Adipose tissue (tissue), 3 donors: Measurements from ENCODE around the gene LRRC8B. TPM values are rescaled to one million over a fixed set of nuclear protein-coding genes. Genes with fewer than 3 reads are reported as not detected.

Experiments
- H3K27ac ChIP-seq: one replicate; pipeline ENCODE4 v1.5.1; 2013; ENCODE audit warnings: low read depth, low read length
- WGBS, 3 donors: extraction: QIAGEN DNeasy Blood & Tissue Kit; methylation state at CpG; one replicate each; pipeline ENCODE4 v1.1.7; 2013; 5-methylcytosine and 5-hydroxymethylcytosine counted together
- polyA plus RNA-seq, 3 donors: library from polyadenylated mRNA; stranded (reverse); fragments of 200-250 nt; gene quantifications; one replicate each; pipeline ENCODE4 v1.2.3, GENCODE V29; 2013
- donor health status: healthy with polysubstance abuse.
- donor health status: Bipolar disorder and iron deficiency.
- donor health status: healthy.

Gene LRRC8B
- polyA plus RNA-seq, 3 donors, result 1.5 to 8.0 (median 2.3) TPM

DNA sequence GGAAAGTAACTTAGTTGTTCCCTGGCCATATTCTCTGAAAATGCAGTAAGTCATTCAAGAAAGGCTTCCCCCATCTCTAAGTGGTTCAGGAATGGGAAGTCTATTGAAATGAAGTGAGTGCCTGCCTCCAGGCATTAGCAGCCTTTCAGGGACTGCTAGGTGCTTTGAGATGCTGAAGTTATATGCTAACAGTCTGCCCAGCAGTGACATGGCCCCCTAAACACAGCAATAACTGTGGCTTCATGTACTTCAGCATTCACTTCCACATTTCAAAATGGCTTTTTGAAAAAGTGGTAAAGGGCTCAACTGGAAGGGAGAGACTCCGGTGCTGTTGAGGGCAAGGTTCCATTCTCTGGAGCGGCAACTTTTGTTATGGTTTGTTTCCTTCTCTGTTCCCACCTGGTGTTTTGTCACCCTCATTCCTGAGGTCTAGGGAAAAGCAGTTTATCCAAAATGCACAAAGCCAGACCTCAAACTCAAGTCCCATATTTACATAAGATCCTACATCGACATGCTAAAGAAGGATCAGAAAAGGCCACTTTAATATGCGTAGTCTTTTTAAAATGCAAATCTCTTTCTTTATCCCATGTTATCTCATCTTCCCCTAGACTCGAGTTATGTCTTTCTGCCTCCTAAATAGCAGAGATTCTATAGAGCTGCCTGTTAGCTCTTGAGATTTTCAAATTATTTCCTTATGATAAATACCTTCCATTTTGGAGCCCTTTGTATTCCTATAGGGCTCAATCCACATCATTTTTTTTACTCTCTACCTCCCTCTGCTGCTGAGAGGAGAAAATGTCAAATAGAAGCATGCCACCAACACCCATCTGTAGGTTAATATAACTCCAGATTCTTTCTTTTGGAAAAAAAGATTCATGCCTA lies 74.1 kb downstream of the LRRC8B start:
- WGBS, 3 donors, result 69 to 76% (median 70%) methylated on average over 5 of the region's 5 CpGs
- H3K27ac ChIP-seq, result no peak overlapping the region

DNA sequence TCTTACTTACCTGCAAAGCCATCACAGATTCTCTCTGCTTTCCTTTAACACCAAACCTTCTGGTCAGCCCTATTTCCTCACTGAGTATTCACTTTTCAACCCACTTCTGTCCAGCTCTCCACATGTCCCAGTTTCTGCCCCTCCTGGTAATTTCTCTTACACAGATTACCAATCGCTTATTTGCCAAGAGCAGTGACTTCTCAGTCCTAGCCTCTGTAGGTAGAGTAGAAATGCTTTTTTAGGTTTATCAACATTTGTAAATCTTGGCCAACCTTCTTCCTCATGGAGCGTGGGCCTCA lies 74.7 kb downstream of the LRRC8B start:
- 85 to 90% (median 89%) methylated on average over 2 of the region's 2 CpGs for WGBS, 3 donors
- H3K27ac ChIP-seq, result no peak overlapping the region

DNA sequence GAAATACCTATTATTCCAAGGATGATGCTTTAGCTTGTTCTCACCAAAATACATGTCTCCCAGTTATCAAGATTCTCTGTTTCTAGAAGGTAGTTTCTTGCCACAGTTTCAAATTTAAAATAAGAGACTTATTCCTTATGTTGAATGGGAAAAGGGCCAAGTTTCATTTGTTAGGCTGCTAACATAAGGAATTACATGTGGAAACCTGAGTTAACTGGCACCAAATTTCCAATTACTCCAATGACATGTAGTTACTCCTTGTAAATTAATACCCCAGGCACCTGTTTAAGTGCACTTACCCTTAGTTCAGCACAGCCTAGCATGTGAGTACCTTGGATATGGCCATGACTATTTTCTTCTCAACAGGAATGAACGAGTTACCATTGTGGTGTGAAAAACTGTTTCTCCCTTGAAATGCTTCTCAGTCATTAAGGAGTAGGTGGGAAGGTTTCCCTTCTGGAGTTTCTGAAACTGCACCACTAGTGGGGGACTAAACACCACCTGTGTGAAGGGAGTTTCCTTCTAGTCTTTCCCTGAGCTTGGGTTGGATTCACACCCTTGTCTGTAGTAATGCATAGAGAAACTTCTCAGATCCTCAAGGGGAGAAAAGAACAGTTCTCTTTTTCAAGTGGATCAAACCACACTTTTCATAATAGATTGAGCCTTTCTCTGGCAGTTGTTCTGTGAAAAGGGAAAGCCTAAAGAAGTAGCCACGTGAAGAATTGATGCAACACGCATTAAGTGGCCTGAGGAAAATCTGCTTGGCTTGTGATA lies 76.0 kb downstream of the LRRC8B start:
- no peak overlapping the region for H3K27ac ChIP-seq
- WGBS, 3 donors, result 86 to 95% (median 90%) methylated on average over 3 of the region's 3 CpGs

- 52 to 61% (median 61%) methylated on average over 6 of the region's 6 CpGs for whole genome bisulfite sequencing, 3 donors
- no peak overlapping the region for H3K27ac ChIP-seq
Measured at GRCh38 chr1:89602871-89603404, 78.3 kb downstream of the LRRC8B start.

DNA sequence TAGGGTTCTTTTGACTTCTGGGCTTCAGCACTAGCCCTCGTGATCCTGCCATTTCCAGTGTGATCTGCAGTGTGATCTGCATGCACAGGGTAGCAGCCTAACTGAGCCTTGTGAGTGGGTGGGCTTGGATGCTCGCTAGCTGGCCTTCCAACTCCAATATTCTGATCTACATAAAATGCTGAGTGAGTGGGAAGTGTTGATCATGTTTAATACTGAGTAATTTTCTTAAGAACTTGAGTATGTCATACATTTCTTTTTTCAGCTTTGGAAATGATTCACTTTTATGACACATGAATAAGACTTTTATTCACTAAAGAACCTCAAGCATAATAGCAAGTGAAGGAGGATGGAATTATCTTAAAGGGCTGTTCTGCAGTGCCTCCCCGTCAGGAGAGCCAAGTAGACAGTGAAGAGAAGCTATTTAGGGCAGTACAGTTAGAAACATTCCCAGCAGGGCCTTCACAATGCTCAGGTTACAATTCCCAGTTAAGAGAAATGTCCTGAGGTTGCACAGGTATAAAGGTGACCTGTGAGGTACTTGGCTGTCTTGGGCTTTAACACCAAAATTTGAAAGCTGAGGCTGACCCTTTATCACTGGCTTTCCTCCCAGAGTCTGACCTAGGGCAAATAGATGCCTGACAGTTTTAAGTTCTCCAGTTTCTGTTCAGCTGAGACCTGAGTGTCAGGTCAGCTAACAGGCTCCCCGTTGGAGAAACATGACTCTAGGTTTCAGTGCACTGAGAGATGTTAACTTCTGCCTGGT lies 79.2 kb downstream of the LRRC8B start:
- no peak overlapping the region for H3K27ac ChIP-seq
- WGBS, 3 donors, result 58 to 76% (median 67%) methylated on average over 4 of the region's 4 CpGs

- WGBS, 3 donors, result 81 to 83% (median 83%) methylated on average over 3 of the region's 3 CpGs
- no peak overlapping the region for H3K27ac ChIP-seq
Measured at GRCh38 chr1:89604414-89604735, 79.7 kb downstream of the LRRC8B start.

GRCh38 chr1:89605692-89606091 lies 81.1 kb downstream of the LRRC8B start:
- 64 to 81% (median 77%) methylated on average over 2 of the region's 2 CpGs for WGBS, 3 donors
- H3K27ac ChIP-seq, result no peak overlapping the region

DNA sequence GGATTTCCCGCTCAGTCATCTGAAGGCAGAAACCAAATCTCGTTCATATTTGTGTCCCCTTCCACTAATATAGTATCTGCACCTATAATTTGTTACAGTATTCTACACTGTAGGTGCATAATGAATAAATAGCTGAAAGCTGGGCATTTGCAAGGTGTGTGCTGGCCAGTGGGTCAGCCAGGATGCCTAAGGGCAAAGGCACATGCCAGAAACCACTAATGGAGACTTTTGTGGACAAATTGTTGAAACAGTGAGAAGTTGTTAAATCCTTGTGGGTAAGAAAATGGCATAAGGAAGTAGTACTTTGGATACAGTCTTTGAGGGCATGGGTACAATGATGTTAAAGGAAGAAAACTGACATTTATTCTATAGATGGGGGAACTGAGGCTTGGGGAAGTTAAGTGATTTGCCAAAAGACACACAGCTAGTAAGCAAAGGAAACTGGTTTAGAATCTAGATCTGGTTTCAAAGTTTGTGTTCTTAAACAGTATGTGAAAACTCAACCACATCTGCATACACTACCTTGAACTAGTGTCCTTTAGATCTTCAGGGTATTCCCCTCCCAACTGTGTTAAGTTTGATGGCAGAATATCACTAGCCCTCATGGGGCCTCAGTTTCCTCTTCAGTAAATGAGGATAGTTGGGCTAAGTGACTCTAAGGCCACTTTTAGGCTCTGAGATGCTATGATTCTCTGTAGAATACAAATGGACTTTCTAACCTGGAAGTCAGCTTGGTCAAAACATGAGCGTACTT lies 81.8 kb downstream of the LRRC8B start:
- 91 to 96% (median 95%) methylated on average over 3 of the region's 3 CpGs for WGBS, 3 donors
- no peak overlapping the region for H3K27ac ChIP-seq

- WGBS, 3 donors, result 74 to 85% (median 80%) methylated on average over 2 of the region's 2 CpGs
- no peak overlapping the region for H3K27ac ChIP-seq
Measured at GRCh38 chr1:89607156-89607555, 82.5 kb downstream of the LRRC8B start.

DNA sequence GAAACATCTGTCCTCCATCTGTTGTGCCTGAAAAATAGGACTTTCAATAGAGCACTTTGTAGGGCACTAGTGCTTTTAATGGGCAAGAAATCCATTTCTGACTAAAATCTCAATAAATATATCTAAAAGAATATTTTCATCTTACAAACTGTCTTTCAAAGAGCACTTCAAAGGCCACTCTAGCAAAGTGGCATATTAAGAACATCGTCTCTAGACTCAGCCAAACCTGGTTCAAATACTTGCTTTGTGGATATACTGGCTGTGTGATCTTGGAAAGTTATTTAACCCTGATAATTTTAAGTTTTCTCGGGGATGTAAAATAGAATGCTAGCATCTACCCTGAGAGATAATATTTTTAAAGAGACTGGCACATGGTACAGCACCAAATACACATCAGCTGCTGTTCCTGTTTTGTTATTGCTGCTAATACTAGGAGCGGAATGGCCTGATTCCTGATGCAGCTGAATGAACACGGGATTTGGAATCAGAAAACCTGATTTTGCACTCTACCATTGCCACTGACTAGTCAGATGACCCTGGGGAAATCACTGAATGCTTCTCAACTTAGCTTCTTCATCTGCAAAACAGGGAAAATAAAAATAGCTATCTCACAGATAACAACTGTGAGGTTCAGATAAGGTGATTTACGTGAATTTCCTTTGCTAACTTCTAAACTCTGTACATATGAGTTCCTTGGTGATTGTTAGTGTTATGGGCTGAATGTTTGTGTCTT lies 83.1 kb downstream of the LRRC8B start:
- WGBS, 3 donors, result 58 to 76% (median 69%) methylated on average over 5 of the region's 5 CpGs
- H3K27ac ChIP-seq, result no peak overlapping the region

GRCh38 chr1:89608319-89608983 lies 83.8 kb downstream of the LRRC8B start:
- H3K27ac ChIP-seq, result no peak overlapping the region
- 61 to 78% (median 64%) methylated on average over 9 of the region's 9 CpGs for WGBS, 3 donors

GRCh38 chr1:89608984-89609725 lies 84.5 kb downstream of the LRRC8B start:
- no peak overlapping the region for H3K27ac ChIP-seq
- 84 to 92% (median 91%) methylated on average over 20 of the region's 20 CpGs for WGBS, 3 donors

DNA sequence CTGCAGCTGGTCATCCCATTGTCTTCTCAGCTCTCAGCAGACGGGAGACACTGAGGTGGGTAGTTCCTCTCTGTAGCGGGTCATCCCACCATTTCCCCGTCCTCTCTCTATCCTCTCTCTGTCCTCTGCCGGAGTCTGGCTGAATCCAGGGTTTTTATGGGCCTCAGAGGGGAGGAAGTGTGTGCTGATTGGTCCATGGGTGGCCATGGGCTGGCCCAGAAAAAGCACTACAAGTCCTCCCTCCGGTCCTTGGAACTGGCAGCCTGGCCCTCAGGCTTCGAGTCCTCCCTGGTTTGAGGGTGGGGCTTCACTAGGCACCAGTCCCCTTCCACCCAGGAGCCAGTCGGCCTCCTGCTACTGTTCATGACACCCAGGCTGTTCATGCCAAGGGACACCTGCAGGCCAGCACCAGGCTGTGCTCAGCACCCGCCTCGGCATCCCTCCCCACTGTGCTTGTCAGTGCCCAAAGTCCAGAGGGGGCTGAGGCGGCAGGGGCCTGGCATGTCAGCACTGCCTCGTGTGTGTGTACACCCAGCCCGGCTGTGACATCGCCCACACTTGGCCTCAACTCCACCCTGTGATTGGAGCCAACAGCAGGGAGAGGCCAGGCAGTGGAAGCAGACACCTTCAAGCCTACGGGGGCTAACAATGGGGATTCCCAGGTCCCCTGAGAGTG lies 85.3 kb downstream of the LRRC8B start:
- WGBS, 3 donors, result 74 to 84% (median 79%) methylated on average over 14 of the region's 14 CpGs
- H3K27ac ChIP-seq, result no peak overlapping the region

- H3K27ac ChIP-seq, result no peak overlapping the region
- WGBS, 3 donors, result 79 to 89% (median 89%) methylated on average over 11 to 15 of the region's 15 CpGs
Measured at GRCh38 chr1:89610457-89611011, 85.9 kb downstream of the LRRC8B start.

DNA sequence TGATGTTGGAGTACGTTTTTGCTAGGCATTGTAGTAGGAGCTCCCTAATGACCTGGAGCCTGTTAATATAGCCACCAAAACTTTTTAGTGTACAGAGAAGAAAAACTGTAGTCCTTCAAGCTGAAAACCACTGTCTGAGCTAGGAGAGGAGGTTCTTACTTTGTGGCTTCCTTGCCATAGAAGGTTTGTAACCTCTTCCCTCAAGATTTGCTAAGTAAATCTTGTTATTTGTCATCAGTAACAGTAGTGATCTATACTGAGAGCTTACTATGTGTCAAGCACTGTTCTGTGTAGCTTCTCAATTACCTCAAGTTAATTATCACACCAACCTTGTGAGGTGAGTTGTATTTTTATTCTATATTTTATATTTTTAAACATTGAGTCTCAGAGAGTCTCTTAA lies 87.1 kb downstream of the LRRC8B start:
- 77 to 86% (median 85%) methylated on average over 1 of the region's 1 CpG for WGBS, 3 donors
- H3K27ac ChIP-seq, result no peak overlapping the region

- no peak overlapping the region for H3K27ac ChIP-seq
- 78 to 95% (median 86%) methylated on average over 7 of the region's 7 CpGs for WGBS, 3 donors
Measured at GRCh38 chr1:89613928-89614327, 89.3 kb downstream of the LRRC8B start.
